ENCODE data around the gene PDCD11. TPM values are rescaled to one million over a fixed set of nuclear protein-coding genes. Genes with fewer than 3 reads are reported as not detected.

Gene PDCD11
- polyA plus RNA-seq, 1 donor from 2014 or later, result 15.3 TPM

- Histone ChIP-seq H3K9ac (ENCODE audit: low read length) (peak overlapping the region; percentile 74), H3K27ac (ENCODE audit: low read length) (peak overlapping the region; percentile 76)
These were observed 29.0 kb upstream of the PDCD11 start for GRCh38 chr10:103367379-103367781.

DNA sequence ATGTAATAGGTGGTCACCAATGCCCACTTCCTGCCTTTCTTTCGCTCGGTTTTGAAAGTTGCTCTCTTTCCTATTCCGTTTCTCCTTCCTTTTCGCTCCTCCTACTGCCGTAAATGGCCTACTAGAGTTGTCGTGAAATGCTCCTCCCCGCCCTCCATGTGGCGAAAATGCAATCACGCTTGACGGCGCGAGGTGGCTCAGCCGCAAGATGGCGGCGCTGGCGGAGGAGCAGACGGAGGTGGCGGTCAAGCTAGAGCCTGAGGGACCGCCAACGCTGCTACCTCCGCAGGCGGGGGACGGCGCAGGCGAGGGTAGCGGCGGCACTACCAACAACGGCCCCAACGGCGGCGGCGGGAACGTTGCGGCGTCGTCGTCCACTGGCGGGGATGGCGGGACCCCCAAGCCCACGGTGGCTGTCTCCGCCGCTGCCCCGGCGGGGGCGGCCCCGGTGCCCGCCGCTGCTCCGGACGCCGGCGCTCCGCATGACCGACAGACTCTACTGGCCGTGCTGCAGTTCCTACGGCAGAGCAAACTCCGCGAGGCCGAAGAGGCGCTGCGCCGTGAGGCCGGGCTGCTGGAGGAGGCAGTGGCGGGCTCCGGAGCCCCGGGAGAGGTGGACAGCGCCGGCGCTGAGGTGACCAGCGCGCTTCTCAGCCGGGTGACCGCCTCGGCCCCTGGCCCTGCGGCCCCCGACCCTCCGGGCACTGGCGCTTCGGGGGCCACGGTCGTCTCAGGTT is 28.5 kb upstream of the PDCD11 start, which contains the start of gene TAF5:
Gene TAF5 (plus strand): TSS at position 195 of the 737 bp plus-strand sequence. CDS start 14 bp downstream, at position 209.
- Histone ChIP-seq H3F3A (ENCODE audit: insufficient read depth, low read length, poor library complexity, severe bottlenecking) (peaks cover 3% of the 10 kb centered on the region), H3K9me2 (ENCODE audit: insufficient read depth, low read length) (no peaks in the 10 kb centered on the region), H2AFZ (ENCODE audit: low read depth, low read length) (peak within 1 kb of the TSS; percentile 22), H3K4me2 (ENCODE audit: low read length) (peak within 1 kb of the TSS; percentile 73), H3K27me3 (ENCODE audit: insufficient read depth, low read depth, low read length) (no peaks in the 10 kb centered on the region), H3K9ac (ENCODE audit: low read length) (peak within 1 kb of the TSS; percentile 74), H3K9me3 (ENCODE audit: low read length) (no peaks in the 10 kb centered on the region), H3K79me2 (replicated peaks; ENCODE audit: insufficient read depth, low read length) (peaks cover 2% of the 10 kb centered on the region), H3K36me3 (ENCODE audit: insufficient read depth, low read length) (no peaks in the 10 kb centered on the region), H3K4me3 (ENCODE audit: low read length) (peak within 1 kb of the TSS; percentile 97), H3K27ac (ENCODE audit: low read length) (peak within 1 kb of the TSS; percentile 76), H4K20me1 (ENCODE audit: insufficient read depth) (no peaks in the 10 kb centered on the region)
- TF ChIP-seq SMC3 (conservative IDR thresholded peaks at IDR 0.05; ENCODE audit: poor library complexity) (no peak), MXI1 (conservative IDR thresholded peaks at IDR 0.05; ENCODE audit: poor library complexity, severe bottlenecking) (peak; percentile 59), POLR2AphosphoS5 (IDR thresholded peaks at IDR 0.05) (peak; percentile 99), RAD21 (conservative IDR thresholded peaks at IDR 0.05) (no peak), TAF1 (IDR thresholded peaks at IDR 0.05; ENCODE audit: low read depth) (peak; percentile 100), CTCF (IDR thresholded peaks at IDR 0.05; ENCODE audit: poor library complexity, severe bottlenecking) (no peak), EP300 (conservative IDR thresholded peaks at IDR 0.05; ENCODE audit: poor library complexity, severe bottlenecking) (no peak)
- TF ChIP-seq, protein P1, sequence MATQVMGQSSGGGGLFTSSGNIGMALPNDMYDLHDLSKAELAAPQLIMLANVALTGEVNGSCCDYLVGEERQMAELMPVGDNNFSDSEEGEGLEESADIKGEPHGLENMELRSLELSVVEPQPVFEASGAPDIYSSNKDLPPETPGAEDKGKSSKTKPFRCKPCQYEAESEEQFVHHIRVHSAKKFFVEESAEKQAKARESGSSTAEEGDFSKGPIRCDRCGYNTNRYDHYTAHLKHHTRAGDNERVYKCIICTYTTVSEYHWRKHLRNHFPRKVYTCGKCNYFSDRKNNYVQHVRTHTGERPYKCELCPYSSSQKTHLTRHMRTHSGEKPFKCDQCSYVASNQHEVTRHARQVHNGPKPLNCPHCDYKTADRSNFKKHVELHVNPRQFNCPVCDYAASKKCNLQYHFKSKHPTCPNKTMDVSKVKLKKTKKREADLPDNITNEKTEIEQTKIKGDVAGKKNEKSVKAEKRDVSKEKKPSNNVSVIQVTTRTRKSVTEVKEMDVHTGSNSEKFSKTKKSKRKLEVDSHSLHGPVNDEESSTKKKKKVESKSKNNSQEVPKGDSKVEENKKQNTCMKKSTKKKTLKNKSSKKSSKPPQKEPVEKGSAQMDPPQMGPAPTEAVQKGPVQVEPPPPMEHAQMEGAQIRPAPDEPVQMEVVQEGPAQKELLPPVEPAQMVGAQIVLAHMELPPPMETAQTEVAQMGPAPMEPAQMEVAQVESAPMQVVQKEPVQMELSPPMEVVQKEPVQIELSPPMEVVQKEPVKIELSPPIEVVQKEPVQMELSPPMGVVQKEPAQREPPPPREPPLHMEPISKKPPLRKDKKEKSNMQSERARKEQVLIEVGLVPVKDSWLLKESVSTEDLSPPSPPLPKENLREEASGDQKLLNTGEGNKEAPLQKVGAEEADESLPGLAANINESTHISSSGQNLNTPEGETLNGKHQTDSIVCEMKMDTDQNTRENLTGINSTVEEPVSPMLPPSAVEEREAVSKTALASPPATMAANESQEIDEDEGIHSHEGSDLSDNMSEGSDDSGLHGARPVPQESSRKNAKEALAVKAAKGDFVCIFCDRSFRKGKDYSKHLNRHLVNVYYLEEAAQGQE (IDR thresholded peaks at IDR 0.05; ENCODE audit: borderline replicate concordance), result peak; percentile 99

More at GRCh38 chr10:103367379-103367781, 29.0 kb upstream of the PDCD11 start:
- H2AFZ ChIP-seq (ENCODE audit: low read depth, low read length), result peak overlapping the region; percentile 22
- no peaks in the 10 kb centered on the region for H3K9me3 ChIP-seq (ENCODE audit: low read length)
- no peak for TF ChIP-seq MXI1 (conservative IDR thresholded peaks at IDR 0.05; ENCODE audit: poor library complexity, severe bottlenecking)
- no peak for TF ChIP-seq EZH2 (IDR thresholded peaks at IDR 0.05; ENCODE audit: borderline replicate concordance, insufficient read depth, low read length, poor library complexity, severe bottlenecking)
- no peak for TF ChIP-seq CTCF (IDR thresholded peaks at IDR 0.05; ENCODE audit: poor library complexity, severe bottlenecking)
- TF ChIP-seq POLR2AphosphoS5 (IDR thresholded peaks at IDR 0.05), result no peak
- no peak for TF ChIP-seq EP300 (conservative IDR thresholded peaks at IDR 0.05; ENCODE audit: poor library complexity, severe bottlenecking)
- TF ChIP-seq, protein P1 (IDR thresholded peaks at IDR 0.05; ENCODE audit: borderline replicate concordance), result no peak
- no peak for TF ChIP-seq TAF1 (IDR thresholded peaks at IDR 0.05; ENCODE audit: low read depth)
- no peak for TF ChIP-seq SMC3 (conservative IDR thresholded peaks at IDR 0.05; ENCODE audit: poor library complexity)
- H3K4me3 ChIP-seq (ENCODE audit: low read length), result peak overlapping the region; percentile 97
- H4K20me1 ChIP-seq (ENCODE audit: insufficient read depth), result no peaks in the 10 kb centered on the region
- H3K27me3 ChIP-seq (ENCODE audit: insufficient read depth, low read depth, low read length), result no peaks in the 10 kb centered on the region
- no peaks in the 10 kb centered on the region for H3K36me3 ChIP-seq (ENCODE audit: insufficient read depth, low read length)
- H3K79me2 ChIP-seq (replicated peaks; ENCODE audit: insufficient read depth, low read length), result peaks cover 2% of the 10 kb centered on the region
- peak overlapping the region; percentile 30 for H3K4me2 ChIP-seq (ENCODE audit: low read length)
- peaks cover 3% of the 10 kb centered on the region for H3F3A ChIP-seq (ENCODE audit: insufficient read depth, low read length, poor library complexity, severe bottlenecking)
- no peaks in the 10 kb centered on the region for H3K9me2 ChIP-seq (ENCODE audit: insufficient read depth, low read length)
